ENCODE measurements around the gene RAB31. TPM values are rescaled to one million over a fixed set of nuclear protein-coding genes. Genes with fewer than 3 reads are reported as not detected.

The RAB31 gene
- total and polyA plus RNA-seq, 4 donors, result 21.5 to 114 (median 49.5) TPM

GRCh38 chr18:9755110-9755509, 47.0 kb downstream of the RAB31 start:
- Histone ChIP-seq H3K4me1 (ENCODE audit: control insufficient read depth in 5 of 5, insufficient read depth in 5 of 5, low read length in 5 of 5) (peaks cover 0 to 7% (median 0%) of the 10 kb centered on the region in 5 donors), H3K9me3 (ENCODE audit: control insufficient read depth in 4 of 4, insufficient read depth in 3 of 4, low read length in 3 of 4) (no peaks in the 10 kb centered on the region), H3K27ac (ENCODE audit: low read depth in 1 of 2, low read length in 1 of 2) (no peak overlapping the region), H3K36me3 (ENCODE audit: control insufficient read depth in 4 of 4, insufficient read depth in 4 of 4, low read length in 4 of 4) (no peaks in the 10 kb centered on the region), H3K9ac (ENCODE audit: insufficient read depth in 1 of 2, low read length in 2 of 2) (no peak overlapping the region), H3K27me3 (ENCODE audit: control insufficient read depth in 3 of 3, insufficient read depth in 3 of 3, low read length in 2 of 3) (no peaks in the 10 kb centered on the region), H3K4me3 (no peak overlapping the region)
- no peak for DNase-seq
- no peak for TF ChIP-seq CTCF (IDR thresholded peaks at IDR 0.05; ENCODE audit: control extremely low read depth, extremely low read depth)
- 71 to 96% methylated on average over 3 of the region's 3 CpGs for WGBS, 2 donors
- no peak for ATAC-seq (ENCODE audit: insufficient read depth, low FRiP score)

GRCh38 chr18:9755615-9756014, 47.5 kb downstream of the RAB31 start:
- H3K36me3 ChIP-seq (ENCODE audit: control insufficient read depth in 4 of 4, insufficient read depth in 4 of 4, low read length in 4 of 4), result no peaks in the 10 kb centered on the region
- H3K27ac ChIP-seq (ENCODE audit: low read depth in 1 of 2, low read length in 1 of 2), result no peak overlapping the region
- 16 to 48% methylated on average over 3 of the region's 3 CpGs for WGBS, 2 donors
- H3K4me3 ChIP-seq, result no peak overlapping the region
- H3K9ac ChIP-seq (ENCODE audit: insufficient read depth in 1 of 2, low read length in 2 of 2), result no peak overlapping the region
- H3K27me3 ChIP-seq (ENCODE audit: control insufficient read depth in 3 of 3, insufficient read depth in 3 of 3, low read length in 2 of 3), result no peaks in the 10 kb centered on the region
- DNase-seq (no peak), ATAC-seq (ENCODE audit: insufficient read depth, low FRiP score) (no peak)
- no peak for TF ChIP-seq CTCF (IDR thresholded peaks at IDR 0.05; ENCODE audit: control extremely low read depth, extremely low read depth)
- H3K4me1 ChIP-seq (ENCODE audit: control insufficient read depth in 5 of 5, insufficient read depth in 5 of 5, low read length in 5 of 5), result peaks cover 0 to 7% (median 0%) of the 10 kb centered on the region in 5 donors
- no peaks in the 10 kb centered on the region for H3K9me3 ChIP-seq (ENCODE audit: control insufficient read depth in 4 of 4, insufficient read depth in 3 of 4, low read length in 3 of 4)

- H3K4me3 ChIP-seq, result no peak overlapping the region
- DNase-seq, result no peak
- no peak overlapping the region for H3K27ac ChIP-seq (ENCODE audit: low read depth in 1 of 2, low read length in 1 of 2)
- no peaks in the 10 kb centered on the region for H3K9me3 ChIP-seq (ENCODE audit: control insufficient read depth in 4 of 4, insufficient read depth in 3 of 4, low read length in 3 of 4)
- H3K27me3 ChIP-seq (ENCODE audit: control insufficient read depth in 3 of 3, insufficient read depth in 3 of 3, low read length in 2 of 3), result no peaks in the 10 kb centered on the region
- ATAC-seq (ENCODE audit: insufficient read depth, low FRiP score), result no peak
- H3K4me1 ChIP-seq (ENCODE audit: control insufficient read depth in 5 of 5, insufficient read depth in 5 of 5, low read length in 5 of 5), result peaks cover 0 to 7% (median 0%) of the 10 kb centered on the region in 5 donors
- H3K36me3 ChIP-seq (ENCODE audit: control insufficient read depth in 4 of 4, insufficient read depth in 4 of 4, low read length in 4 of 4), result no peaks in the 10 kb centered on the region
- no peak overlapping the region for H3K9ac ChIP-seq (ENCODE audit: insufficient read depth in 1 of 2, low read length in 2 of 2)
- 90% methylated on average over 4 of the region's 4 CpGs for WGBS, 2 donors
- TF ChIP-seq CTCF (IDR thresholded peaks at IDR 0.05; ENCODE audit: control extremely low read depth, extremely low read depth), result no peak
Observed at GRCh38 chr18:9756271-9756932, 48.3 kb downstream of the RAB31 start.
